Stimulated activated naive CD8-positive, alpha-beta T cell treated with anti-CD3 and anti-CD28 coated beads, Interleukin-15, amount 100 ng/mL, for 72 hours (primary cell): ENCODE measurements around the gene TEN1.

ENCODE experiments used
- ATAC-seq: fragments of 150-1000 bp; cut with Tn5 transposase; 2 replicates; pipeline ENCODE4 v1.10.0; 2021; ENCODE audit warnings: mild to moderate bottlenecking, moderate library complexity
- DNase-seq, 2 donors: peaks; one replicate each; pipeline ENCODE4 v3.0.0; 2021 to 2022
- H3K27ac Mint-ChIP-seq, 2 donors: one replicate each; pipeline ENCODE4 v1.8.0; 2022; ENCODE audit warnings: mild to moderate bottlenecking in 2 of 2, mixed read lengths in 2 of 2, moderate library complexity in 2 of 2
- H3K27me3 Mint-ChIP-seq: one replicate; pipeline ENCODE4 v1.8.0; 2022; ENCODE audit warnings: mixed read lengths
- H3K4me1 Mint-ChIP-seq: one replicate; pipeline ENCODE4 v1.8.0; 2022; ENCODE audit warnings: mild to moderate bottlenecking, mixed read lengths
- H3K4me3 Mint-ChIP-seq, 2 donors: one replicate each; pipeline ENCODE4 v1.8.0; 2022; ENCODE audit warnings: mild to moderate bottlenecking in 2 of 2, mixed read lengths in 2 of 2, moderate library complexity in 1 of 2
- H3K9me3 Mint-ChIP-seq, 2 donors: one replicate each; pipeline ENCODE4 v1.8.0; 2022; ENCODE audit warnings: mixed read lengths in 2 of 2

Gene TEN1

DNA sequence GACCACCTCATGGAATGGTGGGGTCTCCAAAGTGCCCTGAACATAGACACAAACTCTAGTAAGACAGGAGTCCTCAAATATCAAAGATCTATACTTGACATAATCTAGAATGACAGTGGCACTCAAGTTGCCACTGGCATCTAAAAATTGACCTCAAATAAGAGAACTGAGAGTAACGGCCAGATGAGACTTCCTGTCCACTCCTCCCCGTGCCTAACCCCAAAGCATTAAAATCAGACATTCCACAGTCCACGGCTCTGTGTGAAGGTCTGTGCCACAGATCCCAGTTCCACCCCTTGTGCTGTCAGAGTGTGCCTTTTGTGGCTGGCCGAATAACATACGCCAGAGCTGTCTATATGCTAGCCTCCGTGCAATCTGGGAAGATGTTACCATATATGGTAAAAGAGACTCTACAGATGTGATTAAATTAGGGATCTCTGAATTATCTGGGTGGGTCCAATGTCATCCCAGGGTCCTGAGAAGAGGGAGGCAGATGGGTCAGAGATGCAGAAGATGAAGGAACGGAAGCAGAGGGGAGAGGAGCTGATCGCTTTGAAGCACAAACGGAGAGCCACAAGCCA, 69.1 kb downstream of the TEN1 start:
- H3K27me3 Mint-ChIP-seq, result no peaks in the 10 kb centered on the region
- no peak for DNase-seq
- peaks cover 26% of the 10 kb centered on the region for H3K4me1 Mint-ChIP-seq
- no peak overlapping the region for H3K4me3 Mint-ChIP-seq
- peak overlapping the region in 1 of 2 donors; percentile 58 for H3K27ac Mint-ChIP-seq
- no peak for ATAC-seq
- no peaks in the 10 kb centered on the region for H3K9me3 Mint-ChIP-seq

DNA sequence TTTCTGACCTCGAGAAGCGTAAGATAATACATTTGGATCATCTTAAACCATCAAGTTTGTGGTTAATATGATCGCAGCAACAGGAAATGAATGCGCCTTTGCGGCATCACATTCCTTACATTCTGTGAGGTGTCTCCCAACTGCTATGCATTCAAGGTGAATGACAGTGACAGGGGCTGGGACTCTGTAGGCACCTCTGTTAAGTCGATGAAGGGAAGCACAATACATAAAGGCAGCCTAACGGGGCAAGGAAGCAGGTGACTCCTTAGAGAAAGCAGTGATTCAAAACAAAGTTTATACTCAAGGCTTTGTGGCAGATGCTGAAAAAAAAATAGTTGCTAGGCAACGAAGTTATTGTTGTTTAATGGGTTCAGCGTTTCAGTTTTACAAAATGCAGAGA, 69.7 kb downstream of the TEN1 start:
- DNase-seq, result no peak

DNA sequence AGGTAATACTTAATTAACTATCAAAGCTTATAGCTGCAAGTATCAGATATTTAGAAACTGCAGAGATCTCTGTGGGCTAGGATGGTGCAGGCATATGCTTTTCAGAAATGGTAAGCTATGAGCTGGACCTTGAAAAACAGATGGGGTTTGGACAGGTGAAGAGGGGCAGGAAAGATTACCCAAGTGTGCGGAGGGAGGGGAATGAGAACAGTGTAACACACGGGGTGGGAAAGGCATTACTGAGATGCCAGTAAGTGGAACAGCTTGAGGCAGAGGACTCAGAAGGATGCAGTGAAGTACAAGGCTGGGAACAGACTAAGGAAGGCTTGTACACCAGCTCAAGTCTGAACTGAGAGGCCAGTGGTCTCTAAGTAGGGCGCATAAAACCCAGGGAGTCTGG, 70.2 kb downstream of the TEN1 start:
- ATAC-seq (no peak), DNase-seq (no peak)
- Mint-ChIP-seq H3K27ac (no peak overlapping the region), H3K4me1 (peaks cover 37% of the 10 kb centered on the region), H3K4me3 (no peak overlapping the region), H3K27me3 (no peaks in the 10 kb centered on the region), H3K9me3 (no peaks in the 10 kb centered on the region)

More for the DNA sequence above, 69.7 kb downstream of the TEN1 start:
- peaks cover 32% of the 10 kb centered on the region for H3K4me1 Mint-ChIP-seq
- H3K4me3 Mint-ChIP-seq, result no peak overlapping the region
- no peaks in the 10 kb centered on the region for H3K27me3 Mint-ChIP-seq
- ATAC-seq, result no peak
- H3K27ac Mint-ChIP-seq, result no peak overlapping the region
- H3K9me3 Mint-ChIP-seq, result no peaks in the 10 kb centered on the region

DNA sequence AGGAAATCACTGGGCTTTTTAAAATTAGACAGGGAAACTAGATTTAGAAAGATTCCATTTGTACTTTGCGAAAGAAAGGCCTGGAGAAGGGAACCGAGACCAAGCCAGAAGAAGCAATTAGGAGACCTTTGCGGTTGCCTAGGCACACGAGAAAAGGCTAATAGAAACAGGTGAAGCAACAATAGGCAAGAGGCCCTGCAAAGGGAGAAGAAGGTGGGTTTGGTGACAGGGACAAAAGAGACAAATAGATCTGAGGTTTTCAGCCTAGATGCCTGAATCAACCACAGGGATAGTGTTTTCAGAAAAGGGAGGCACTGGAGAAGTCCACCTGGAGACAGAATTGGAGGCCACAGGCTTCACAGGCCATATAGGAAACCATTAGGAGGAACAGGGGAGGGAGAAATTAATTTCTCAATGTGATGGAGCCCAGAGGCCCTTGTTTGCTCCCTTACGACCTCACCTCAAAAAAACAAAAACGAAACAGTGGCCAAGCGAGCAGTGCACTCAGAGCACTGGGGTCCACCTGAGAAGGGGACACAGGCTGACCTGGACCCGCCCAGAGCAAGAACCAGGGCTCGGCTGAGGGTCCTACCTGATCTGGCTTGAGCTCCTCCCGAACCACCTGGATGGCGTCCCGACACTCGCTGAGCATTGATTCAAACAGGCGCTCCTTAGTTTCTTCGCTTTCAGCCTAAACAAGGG, 70.9 kb downstream of the TEN1 start:
- Mint-ChIP-seq H3K4me1 (peaks cover 39% of the 10 kb centered on the region), H3K27ac (peak overlapping the region in 1 of 2 donors; percentile 6), H3K4me3 (no peak overlapping the region), H3K27me3 (no peaks in the 10 kb centered on the region), H3K9me3 (no peaks in the 10 kb centered on the region)
- ATAC-seq (no peak), DNase-seq (no peak)
